ENCODE measurements around the gene HOXA11. TPM values are rescaled to one million over a fixed set of nuclear protein-coding genes. Genes with fewer than 3 reads are reported as not detected.

HOXA11 gene
- total RNA-seq, 3 donors from 2014 or later (not counting 1 experiment from before 2014, with no cell fraction given): not detected

- Histone ChIP-seq H3K4me1 (ENCODE audit: control insufficient read depth, insufficient read depth, low read length) (peaks cover 44% of the 10 kb centered on the region), H3K9me3 (ENCODE audit: control insufficient read depth, insufficient read depth, low read length) (no peaks in the 10 kb centered on the region), H3K27ac (ENCODE audit: low read length) (no peak overlapping the region), H3K36me3 (ENCODE audit: control insufficient read depth, insufficient read depth, low read length) (no peaks in the 10 kb centered on the region), H3K4me3 (ENCODE audit: low read length) (no peak overlapping the region), H3K27me3 (ENCODE audit: control insufficient read depth, insufficient read depth, low read length) (peaks cover 92% of the 10 kb centered on the region)
- H3K9me3 Mint-ChIP-seq: no peaks in the 10 kb centered on the region
- intact Hi-C loops (cut with micrococcal nuclease): no loop called here
- H3K36me3 Mint-ChIP-seq: no peaks in the 10 kb centered on the region
- 42% methylated on average over 15 of the region's 15 CpGs for WGBS (ENCODE audit: insufficient coverage)
- H3K27me3 Mint-ChIP-seq (ENCODE audit: low read depth in 2 of 2): peaks cover 80 to 92% of the 10 kb centered on the region in 2 donors
- DNase-seq (peak in 1 of 2 donors; percentile 11), ATAC-seq (no peak)
- no peak overlapping the region for H3K27ac Mint-ChIP-seq
- peak overlapping the region; percentile 45 for H3K4me3 Mint-ChIP-seq
- TF ChIP-seq CTCF (IDR thresholded peaks at IDR 0.05): no peak
- H3K4me1 Mint-ChIP-seq: peaks cover 39 to 42% of the 10 kb centered on the region in 2 donors
Observed at GRCh38 chr7:27191161-27191731, 6.2 kb upstream of the HOXA11 start.

- no peak for TF ChIP-seq CTCF (IDR thresholded peaks at IDR 0.05)
- WGBS (ENCODE audit: insufficient coverage): 52% methylated on average over 7 of the region's 7 CpGs
- Histone ChIP-seq H3K4me1 (ENCODE audit: control insufficient read depth, insufficient read depth, low read length) (peaks cover 53% of the 10 kb centered on the region), H3K4me3 (ENCODE audit: low read length) (no peak overlapping the region), H3K36me3 (ENCODE audit: control insufficient read depth, insufficient read depth, low read length) (no peaks in the 10 kb centered on the region), H3K27me3 (ENCODE audit: control insufficient read depth, insufficient read depth, low read length) (peaks cover 93% of the 10 kb centered on the region), H3K27ac (ENCODE audit: low read length) (no peak overlapping the region), H3K9me3 (ENCODE audit: control insufficient read depth, insufficient read depth, low read length) (no peaks in the 10 kb centered on the region)
- Mint-ChIP-seq H3K9me3 (no peaks in the 10 kb centered on the region), H3K36me3 (no peaks in the 10 kb centered on the region), H3K4me3 (peak overlapping the region; percentile 85), H3K27me3 (ENCODE audit: low read depth in 2 of 2) (peaks cover 82 to 92% of the 10 kb centered on the region in 2 donors), H3K27ac (no peak overlapping the region), H3K4me1 (peaks cover 48 to 50% of the 10 kb centered on the region in 2 donors)
- peak in 1 of 2 donors; percentile 10 for DNase-seq
- no peak for ATAC-seq
- intact Hi-C loops (cut with micrococcal nuclease): loop anchor here (5.0 kb wide), 1 partner anchor 38 kb away; the partner anchor contains the start of gene HOXA3
Observed at GRCh38 chr7:27189997-27190748, 5.1 kb upstream of the HOXA11 start.

GRCh38 chr7:27189295-27189996, 4.4 kb upstream of the HOXA11 start:
- Histone ChIP-seq H3K36me3 (ENCODE audit: control insufficient read depth, insufficient read depth, low read length) (no peaks in the 10 kb centered on the region), H3K4me3 (ENCODE audit: low read length) (no peak overlapping the region), H3K9me3 (ENCODE audit: control insufficient read depth, insufficient read depth, low read length) (no peaks in the 10 kb centered on the region), H3K27me3 (ENCODE audit: control insufficient read depth, insufficient read depth, low read length) (peaks cover 93% of the 10 kb centered on the region), H3K4me1 (ENCODE audit: control insufficient read depth, insufficient read depth, low read length) (peaks cover 60% of the 10 kb centered on the region), H3K27ac (ENCODE audit: low read length) (no peak overlapping the region)
- H3K4me1 Mint-ChIP-seq: peaks cover 55 to 57% of the 10 kb centered on the region in 2 donors
- H3K4me3 Mint-ChIP-seq: peak overlapping the region; percentile 85
- peaks cover 82 to 91% of the 10 kb centered on the region in 2 donors for H3K27me3 Mint-ChIP-seq (ENCODE audit: low read depth in 2 of 2)
- 21% methylated on average over 22 of the region's 22 CpGs for whole genome bisulfite sequencing (ENCODE audit: insufficient coverage)
- peak in 1 of 2 donors; percentile 15 for DNase-seq
- no peaks in the 10 kb centered on the region for H3K36me3 Mint-ChIP-seq
- H3K27ac Mint-ChIP-seq: no peak overlapping the region
- TF ChIP-seq CTCF (IDR thresholded peaks at IDR 0.05): no peak
- no peak for ATAC-seq
- intact Hi-C loops (cut with micrococcal nuclease): loop anchor here (5.0 kb wide), 1 partner anchor 37 kb away; the partner anchor contains the start of gene HOXA3
- H3K9me3 Mint-ChIP-seq: no peaks in the 10 kb centered on the region

All from natural killer cell (primary cell).